Measurements from ENCODE around the gene GLRX5. TPM values are rescaled to one million over a fixed set of nuclear protein-coding genes. Genes with fewer than 3 reads are reported as not detected.

Gene GLRX5
- total RNA-seq, 1 experiment from 2014 or later = 62.2 TPM

- no peaks in the 10 kb centered on the region for H4K20me1 ChIP-seq (ENCODE audit: control insufficient read depth, insufficient read depth, insufficient read length)
- no peak overlapping the region for H3K27ac Mint-ChIP-seq
Measured at GRCh38 chr14:95531473-95531872, 3.4 kb upstream of the GLRX5 start.

More at GRCh38 chr14:95531473-95531872, 3.4 kb upstream of the GLRX5 start:
- Histone ChIP-seq H3K79me2 (ENCODE audit: insufficient read depth, low read length) (peaks cover 30% of the 10 kb centered on the region; the same call in 1 of the 2 replicates), H3T11ph (ENCODE audit: low read length) (no peak overlapping the region), H2BK20ac (ENCODE audit: low read depth, low read length, poor library complexity, severe bottlenecking) (no peak overlapping the region), H2AK5ac (ENCODE audit: insufficient read length, low read length) (no peak overlapping the region), H3K23ac (ENCODE audit: insufficient read length, low read depth, low read length) (no peak overlapping the region), H4K8ac (replicated peaks; ENCODE audit: insufficient read length, low read depth, low read length) (no peak overlapping the region), H3K4me2 (ENCODE audit: insufficient read depth, insufficient read length, low read length) (no peak overlapping the region), H2BK120ac (ENCODE audit: low read depth, low read length, poor library complexity, severe bottlenecking) (no peak overlapping the region), H3K27me3 (ENCODE audit: insufficient read depth, low read length) (no peaks in the 10 kb centered on the region), H3K14ac (ENCODE audit: insufficient read depth, low read length) (no peak overlapping the region), H2BK5ac (ENCODE audit: insufficient read length, low read length) (no peak overlapping the region), H3K9ac (ENCODE audit: extremely low read depth, insufficient read length, low read length) (no peak overlapping the region), H3K4me1 (ENCODE audit: insufficient read depth, low read length) (no peaks in the 10 kb centered on the region), H2AFZ (ENCODE audit: low read length) (no peak overlapping the region), H4K5ac (ENCODE audit: insufficient read length, low read depth, low read length) (no peak overlapping the region), H3K23me2 (ENCODE audit: insufficient read length, low read depth, low read length, poor library complexity, severe bottlenecking) (peaks cover 9% of the 10 kb centered on the region), H2BK12ac (ENCODE audit: insufficient read length, low read depth, low read length) (no peak overlapping the region), H3K79me1 (ENCODE audit: insufficient read depth, low read depth, low read length, poor library complexity, severe bottlenecking) (peaks cover 4% of the 10 kb centered on the region), H3K4ac (ENCODE audit: low read depth, low read length) (no peak overlapping the region), H3K18ac (ENCODE audit: insufficient read length, low read depth, low read length) (no peak overlapping the region), H2BK15ac (ENCODE audit: low read depth, low read length) (no peak overlapping the region), H3K56ac (ENCODE audit: insufficient read length, low read depth, low read length) (no peak overlapping the region), H4K91ac (ENCODE audit: insufficient read length, low read depth, low read length) (no peak overlapping the region), H3K9me3 (ENCODE audit: control insufficient read depth, low read depth, low read length) (no peaks in the 10 kb centered on the region), H3K27ac (ENCODE audit: insufficient read length, low read depth, low read length) (no peak overlapping the region)
- peaks cover 6% of the 10 kb centered on the region for H3K27me3 Mint-ChIP-seq (ENCODE audit: low read depth)
- peaks cover 26 to 30% of the 10 kb centered on the region in 2 experiments for H3K4me1 Mint-ChIP-seq
- H3K4me3 Mint-ChIP-seq = no peak overlapping the region
- DNase-seq = no peak
- H3K9me3 Mint-ChIP-seq = no peaks in the 10 kb centered on the region; a peak in 1 of 5 replicates
- TF ChIP-seq CTCF (conservative IDR thresholded peaks at IDR 0.05) = no peak
- H3K36me3 Mint-ChIP-seq (ENCODE audit: insufficient read depth in 1 of 3, low read depth in 3 of 3) = peaks cover 12 to 22% (median 21%) of the 10 kb centered on the region in 3 experiments; a peak in 6 of 7 replicates
- WGBS (ENCODE audit: extremely low coverage, insufficient read length, low lambda C conversion rate) = no CpG with 5 or more reads among the region's 3 CpGs
